Cardiac muscle cell (in vitro differentiated cells and primary cell): Measurements from ENCODE around the gene SHROOM4. TPM values are rescaled to one million over a fixed set of nuclear protein-coding genes. Genes with fewer than 3 reads are reported as not detected.

Experiments
- DNase-seq, 2 donors: peaks; one replicate each; pipeline versions ENCODE4 v3.0.0 to v3.0.0-alpha.2; 2010 to 2017; ENCODE audit warnings: low read depth in 1 of 2, low spot score in 1 of 2
- H3K27ac ChIP-seq: fragments of 200-600 bp; sonication (generic); 2 replicates; pipeline ENCODE4 v1.5.1; 2016
- H3K27me3 ChIP-seq: fragments of 200-600 bp; sonication (generic); 2 replicates; pipeline ENCODE4 v1.6.0; 2016; ENCODE audit warnings: control low read depth
- H3K36me3 ChIP-seq: fragments of 200-600 bp; sonication (generic); 2 replicates; pipeline ENCODE4 v1.5.1; 2016; ENCODE audit warnings: control low read depth
- H3K4me1 ChIP-seq: fragments of 200-600 bp; sonication (generic); 2 replicates; pipeline ENCODE4 v1.8.1; 2017; ENCODE audit warnings: low read depth, mild to moderate bottlenecking, mixed run types
- H3K4me3 ChIP-seq: fragments of 200-600 bp; sonication (generic); 2 replicates; pipeline ENCODE4 v1.5.1; 2016; ENCODE audit warnings: mild to moderate bottlenecking
- H3K9me3 ChIP-seq: fragments of 200-600 bp; sonication (generic); 2 replicates; pipeline ENCODE4 v1.5.1; 2017; ENCODE audit warnings: low read depth, mild to moderate bottlenecking, control low read depth
- CTCF ChIP-seq: IDR thresholded peaks from 2 replicates; pipeline ENCODE4 v1.5.1; 2012; ENCODE audit warnings: low read depth, mild to moderate bottlenecking, low read length
- polyA plus RNA-seq: library from polyadenylated mRNA; unstranded; fragments of >200 nt; fragmentation: Nextera tagmentation; extraction: Ambion mirVana; gene quantifications from 2 replicates; pipeline ENCODE4 v1.2.1, GENCODE V29; 2016
- total RNA-seq: library from RNA; depleted of rRNA; stranded (reverse); fragments of >200 nt; gene quantifications from 2 replicates; pipeline ENCODE4 v1.2.3, GENCODE V29; 2016

The SHROOM4 gene
- total and polyA plus RNA-seq, 2 experiments from 2014 or later: 1.3 to 1.8 TPM

DNA sequence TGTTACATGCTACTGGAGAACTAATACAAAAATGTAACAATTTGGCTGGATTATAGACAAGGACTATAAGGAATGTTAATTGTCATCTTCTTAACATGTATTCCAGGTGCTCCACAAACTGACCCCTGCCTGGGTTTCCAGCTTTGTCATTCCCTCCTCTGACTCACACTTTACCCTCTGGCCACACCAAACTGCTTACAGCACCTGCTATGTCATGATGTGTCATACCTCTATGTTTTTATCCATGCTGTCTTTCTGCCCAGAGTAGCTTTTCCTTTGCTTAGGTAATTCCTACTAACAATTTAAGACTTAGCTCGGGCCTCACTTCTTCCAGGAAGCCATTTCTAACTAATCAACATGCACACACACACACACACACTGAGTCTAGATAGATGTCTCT lies 14.0 kb upstream of the SHROOM4 start:
- Histone ChIP-seq H3K36me3 (no peaks in the 10 kb centered on the region), H3K27me3 (no peaks in the 10 kb centered on the region), H3K27ac (no peak overlapping the region), H3K4me3 (no peak overlapping the region), H3K9me3 (no peaks in the 10 kb centered on the region), H3K4me1 (no peaks in the 10 kb centered on the region)
- no peak for TF ChIP-seq CTCF
- no peak for DNase-seq

- Histone ChIP-seq H3K27me3 (no peaks in the 10 kb centered on the region), H3K4me3 (no peak overlapping the region), H3K27ac (no peak overlapping the region), H3K9me3 (no peaks in the 10 kb centered on the region), H3K4me1 (no peaks in the 10 kb centered on the region), H3K36me3 (no peaks in the 10 kb centered on the region)
- TF ChIP-seq CTCF: no peak
- no peak for DNase-seq
Observed at GRCh38 chrX:50825825-50826224, 11.8 kb upstream of the SHROOM4 start.

GRCh38 chrX:50818986-50819385 lies 5.0 kb upstream of the SHROOM4 start:
- Histone ChIP-seq H3K36me3 (no peaks in the 10 kb centered on the region), H3K4me1 (peaks cover 7% of the 10 kb centered on the region), H3K27me3 (no peaks in the 10 kb centered on the region), H3K9me3 (no peaks in the 10 kb centered on the region), H3K4me3 (no peak overlapping the region), H3K27ac (no peak overlapping the region)
- no peak for TF ChIP-seq CTCF
- DNase-seq: no peak

- no peak for TF ChIP-seq CTCF
- Histone ChIP-seq H3K27ac (no peak overlapping the region), H3K36me3 (no peaks in the 10 kb centered on the region), H3K9me3 (no peaks in the 10 kb centered on the region), H3K4me3 (no peak overlapping the region), H3K4me1 (peaks cover 7% of the 10 kb centered on the region), H3K27me3 (no peaks in the 10 kb centered on the region)
- DNase-seq: peak in 1 of 2 donors; percentile 51
Observed at GRCh38 chrX:50815120-50815519, 1.1 kb upstream of the SHROOM4 start.

DNA sequence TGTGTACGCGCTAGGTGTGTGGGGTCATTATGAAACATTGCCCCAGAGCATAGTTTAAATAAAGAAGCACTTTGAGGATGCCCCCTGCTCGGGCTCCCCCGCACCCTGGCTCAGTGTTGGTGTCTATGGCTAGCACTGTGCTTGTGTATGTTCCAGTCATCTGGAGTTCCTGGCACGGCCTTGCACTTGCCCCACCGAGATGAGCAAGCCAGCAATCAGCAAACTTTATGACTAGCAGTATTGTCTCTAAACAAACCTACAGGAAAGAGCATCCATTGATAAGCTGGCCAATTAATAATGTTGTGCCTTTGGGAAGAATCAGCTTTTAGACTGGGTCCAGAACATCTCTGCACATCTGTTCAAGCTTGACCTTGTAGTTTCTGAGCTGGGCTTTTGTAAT lies 707 bp upstream of the SHROOM4 start:
- no peak overlapping the region for H3K27ac ChIP-seq

More for the DNA sequence above, 707 bp upstream of the SHROOM4 start:
- H3K4me1 ChIP-seq: peaks cover 7% of the 10 kb centered on the region
- DNase-seq: peak in 1 of 2 donors; percentile 21
- H3K4me3 ChIP-seq: no peak overlapping the region
- H3K27me3 ChIP-seq: no peaks in the 10 kb centered on the region
- H3K36me3 ChIP-seq: no peaks in the 10 kb centered on the region
- TF ChIP-seq CTCF: no peak
- H3K9me3 ChIP-seq: no peaks in the 10 kb centered on the region
